H9 (cell line): ENCODE results near the gene ASTN2. TPM values are rescaled to one million over a fixed set of nuclear protein-coding genes. Genes with fewer than 3 reads are reported as not detected.

Source experiments
- DNase-seq: peaks from one replicate; pipeline ENCODE4 v3.0.0-alpha.2; 2017
- H2AFZ ChIP-seq: one replicate; pipeline ENCODE4 v1.6.1; 2013; ENCODE audit warnings: mild to moderate bottlenecking, low read length, control low read depth, moderate library complexity
- H2AK5ac ChIP-seq: 2 replicates; pipeline ENCODE4 v1.6.1; 2013; ENCODE audit warnings: low read length, control low read depth, mixed read lengths; ENCODE audit not compliant: insufficient read length
- H2BK120ac ChIP-seq: one replicate; pipeline ENCODE4 v1.6.1; 2013; ENCODE audit warnings: low read depth, mild to moderate bottlenecking, low read length, control low read depth, inconsistent platforms; ENCODE audit not compliant: poor library complexity, severe bottlenecking
- H2BK12ac ChIP-seq: 2 replicates; pipeline ENCODE4 v1.6.1; 2013; ENCODE audit warnings: low read length, control low read depth, mixed read lengths, low read depth; ENCODE audit not compliant: insufficient read length
- H2BK15ac ChIP-seq: 2 replicates; pipeline ENCODE4 v1.6.1; 2013; ENCODE audit warnings: low read depth, low read length, control low read depth
- H2BK20ac ChIP-seq: one replicate; pipeline ENCODE4 v1.6.1; 2013; ENCODE audit warnings: low read depth, mild to moderate bottlenecking, low read length, control low read depth, inconsistent platforms; ENCODE audit not compliant: poor library complexity, severe bottlenecking
- H2BK5ac ChIP-seq: 2 replicates; pipeline ENCODE4 v1.6.1; 2013; ENCODE audit warnings: low read length, control low read depth, mixed read lengths; ENCODE audit not compliant: insufficient read length
- H3K14ac ChIP-seq: 2 replicates; pipeline ENCODE4 v1.6.1; 2013; ENCODE audit warnings: low read length, control low read depth; ENCODE audit not compliant: insufficient read depth
- H3K18ac ChIP-seq: 2 replicates; pipeline ENCODE4 v1.6.1; 2013; ENCODE audit warnings: low read depth, mild to moderate bottlenecking, mixed read lengths, low read length, control low read depth; ENCODE audit not compliant: insufficient read length
- H3K23ac ChIP-seq: 2 replicates; pipeline ENCODE4 v1.6.1; 2013; ENCODE audit warnings: low read length, control low read depth, mixed read lengths, low read depth; ENCODE audit not compliant: insufficient read length
- H3K23me2 ChIP-seq: 2 replicates; pipeline ENCODE4 v1.6.1; 2013; ENCODE audit warnings: low read depth, mild to moderate bottlenecking, mixed read lengths, low read length, control low read depth; ENCODE audit not compliant: insufficient read length, poor library complexity, severe bottlenecking
- H3K27ac ChIP-seq: 2 replicates; pipeline ENCODE4 v1.5.1; 2013; ENCODE audit warnings: low read length, control low read depth, mixed read lengths, low read depth; ENCODE audit not compliant: insufficient read length
- H3K27me3 ChIP-seq: 2 replicates; pipeline ENCODE4 v1.6.1; 2013; ENCODE audit warnings: low read length, control low read depth, inconsistent platforms; ENCODE audit not compliant: insufficient read depth
- H3K4ac ChIP-seq: 2 replicates; pipeline ENCODE4 v1.6.1; 2013; ENCODE audit warnings: low read depth, mild to moderate bottlenecking, control low read depth, inconsistent platforms, low read length, moderate library complexity
- H3K4me1 ChIP-seq: 2 replicates; pipeline ENCODE4 v1.6.1; 2013; ENCODE audit warnings: low read length, control low read depth, inconsistent platforms; ENCODE audit not compliant: insufficient read depth
- H3K4me2 ChIP-seq: 2 replicates; pipeline ENCODE4 v1.6.1; 2013; ENCODE audit warnings: low read length, control low read depth, mixed read lengths; ENCODE audit not compliant: insufficient read length, insufficient read depth
- H3K56ac ChIP-seq: 2 replicates; pipeline ENCODE4 v1.6.1; 2013; ENCODE audit warnings: low read depth, mild to moderate bottlenecking, mixed read lengths, low read length, control low read depth; ENCODE audit not compliant: insufficient read length
- H3K79me1 ChIP-seq: 2 replicates; pipeline ENCODE4 v1.6.1; 2013; ENCODE audit warnings: low read depth, mild to moderate bottlenecking, moderate library complexity, low read length, control low read depth, inconsistent platforms; ENCODE audit not compliant: insufficient read depth, poor library complexity, severe bottlenecking
- H3K79me2 ChIP-seq: 2 replicates; pipeline ENCODE4 v1.6.1; 2013; ENCODE audit warnings: low read length, control low read depth, inconsistent platforms; ENCODE audit not compliant: insufficient read depth
- H3K9ac ChIP-seq: 2 replicates; pipeline ENCODE4 v1.6.1; 2013; ENCODE audit warnings: low read length, control low read depth, mixed read lengths; ENCODE audit not compliant: insufficient read length; ENCODE audit errors: extremely low read depth
- H3K9me3 ChIP-seq: one replicate; pipeline ENCODE4 v1.6.1; 2013; ENCODE audit warnings: low read depth, low read length, inconsistent platforms; ENCODE audit not compliant: control insufficient read depth
- H3T11ph ChIP-seq: one replicate; pipeline ENCODE4 v1.6.1; 2013; ENCODE audit warnings: mild to moderate bottlenecking, low read length, control low read depth, inconsistent platforms
- H4K20me1 ChIP-seq: one replicate; pipeline ENCODE4 v1.6.1; 2013; ENCODE audit not compliant: control insufficient read depth, insufficient read length, insufficient read depth
- H4K5ac ChIP-seq: 2 replicates; pipeline ENCODE4 v1.6.1; 2013; ENCODE audit warnings: low read depth, mild to moderate bottlenecking, mixed read lengths, low read length, control low read depth; ENCODE audit not compliant: insufficient read length
- H4K8ac ChIP-seq: replicated peaks from 2 replicates; pipeline ENCODE4 v1.6.1; 2013; ENCODE audit warnings: low read length, control low read depth, mixed read lengths, low read depth; ENCODE audit not compliant: insufficient read length
- H4K91ac ChIP-seq: 2 replicates; pipeline ENCODE4 v1.6.1; 2013; ENCODE audit warnings: low read depth, mild to moderate bottlenecking, moderate library complexity, mixed read lengths, low read length, control low read depth; ENCODE audit not compliant: insufficient read length
- H3K27ac Mint-ChIP-seq, 3 experiments: 2 replicates in 2 of 3; 3 replicates in 1 of 3; pipeline ENCODE4 v1.8.0; 2020 to 2021; ENCODE audit warnings: mixed read lengths in 3 of 3, mild to moderate bottlenecking in 1 of 3, moderate library complexity in 1 of 3
- H3K27me3 Mint-ChIP-seq: 2 replicates; pipeline ENCODE4 v1.8.0; 2021; ENCODE audit warnings: low read depth, mild to moderate bottlenecking, moderate library complexity, mixed read lengths
- H3K36me3 Mint-ChIP-seq, 3 experiments: 2 replicates in 2 of 3; 3 replicates in 1 of 3; pipeline ENCODE4 v1.8.0; 2020 to 2021; ENCODE audit warnings: low read depth in 3 of 3, mixed read lengths in 3 of 3; ENCODE audit not compliant: insufficient read depth in 1 of 3
- H3K4me1 Mint-ChIP-seq, 2 experiments: 2 replicates each; pipeline ENCODE4 v1.8.0; 2020; ENCODE audit warnings: mixed read lengths in 2 of 2
- H3K4me3 Mint-ChIP-seq, 2 experiments: 2 replicates in 1 of 2; 3 replicates in 1 of 2; pipeline ENCODE4 v1.8.0; 2020 to 2021; ENCODE audit warnings: mild to moderate bottlenecking in 2 of 2, mixed read lengths in 2 of 2, moderate library complexity in 1 of 2
- H3K9me3 Mint-ChIP-seq, 2 experiments: 2 replicates in 1 of 2; 3 replicates in 1 of 2; pipeline ENCODE4 v1.8.0; 2020; ENCODE audit warnings: mild to moderate bottlenecking in 2 of 2, mixed read lengths in 2 of 2, moderate library complexity in 1 of 2
- CTCF ChIP-seq: fragments of 200-600 bp; sonication (generic); conservative IDR thresholded peaks from 3 replicates; pipeline ENCODE4 v1.8.0; 2021; ENCODE audit warnings: antibody characterized with exemption, mild to moderate bottlenecking
- WGBS: extraction: QIAGEN DNeasy Blood & Tissue Kit; methylation state at CpG from one replicate; pipeline ENCODE4 v1.1.7; 2013; ENCODE audit warnings: missing lambda C conversion rate, low lambda C conversion rate, mixed read lengths; ENCODE audit not compliant: insufficient read length; ENCODE audit errors: extremely low coverage; 5-methylcytosine and 5-hydroxymethylcytosine counted together
- total RNA-seq: library from RNA; stranded (reverse); gene quantifications from 2 replicates; pipeline ENCODE4 v1.2.1, GENCODE V29; 2021

The ASTN2 gene
- total RNA-seq, 1 experiment from 2014 or later = 9.7 TPM

- Histone ChIP-seq H3K4me1 (peaks cover 9% of the 10 kb centered on the region; the same call in 1 of the 2 replicates), H4K91ac (no peak overlapping the region), H3K27me3 (no peaks in the 10 kb centered on the region), H4K5ac (no peak overlapping the region), H3K4me2 (no peak overlapping the region), H2BK20ac (no peak overlapping the region), H3K9ac (no peak overlapping the region), H2BK12ac (no peak overlapping the region), H3K27ac (no peak overlapping the region), H3K56ac (no peak overlapping the region), H3K9me3 (no peaks in the 10 kb centered on the region), H2BK5ac (no peak overlapping the region), H3K79me1 (no peaks in the 10 kb centered on the region), H3K23ac (no peak overlapping the region), H3K14ac (no peak overlapping the region), H2AK5ac (no peak overlapping the region), H3K18ac (no peak overlapping the region), H4K8ac (peak overlapping the region; percentile 34), H3K23me2 (no peaks in the 10 kb centered on the region), H3K79me2 (no peaks in the 10 kb centered on the region), H2BK15ac (no peak overlapping the region), H2BK120ac (no peak overlapping the region), H3K4ac (no peak overlapping the region), H4K20me1 (no peaks in the 10 kb centered on the region), H2AFZ (no peak overlapping the region), H3T11ph (no peak overlapping the region)
- H3K9me3 Mint-ChIP-seq = no peaks in the 10 kb centered on the region
- no peaks in the 10 kb centered on the region for H3K27me3 Mint-ChIP-seq
- no peak overlapping the region for H3K4me3 Mint-ChIP-seq
- no CpG with 5 or more reads among the region's 7 CpGs for WGBS
- no peaks in the 10 kb centered on the region for H3K36me3 Mint-ChIP-seq
- no peak overlapping the region for H3K27ac Mint-ChIP-seq
- H3K4me1 Mint-ChIP-seq = peaks cover 28 to 32% of the 10 kb centered on the region in 2 experiments
- no peak for TF ChIP-seq CTCF
- DNase-seq = no peak
Observed at GRCh38 chr9:116986015-116986414, 428.8 kb downstream of the ASTN2 start.
